Medulla oblongata (tissue), 1 donor: ENCODE results near the gene SLC2A10.

Source experiments
- DNase-seq: peaks from one replicate; pipeline ENCODE4 v3.0.0-alpha.2; 2015; ENCODE audit errors: extremely low spot score

The SLC2A10 gene

DNA sequence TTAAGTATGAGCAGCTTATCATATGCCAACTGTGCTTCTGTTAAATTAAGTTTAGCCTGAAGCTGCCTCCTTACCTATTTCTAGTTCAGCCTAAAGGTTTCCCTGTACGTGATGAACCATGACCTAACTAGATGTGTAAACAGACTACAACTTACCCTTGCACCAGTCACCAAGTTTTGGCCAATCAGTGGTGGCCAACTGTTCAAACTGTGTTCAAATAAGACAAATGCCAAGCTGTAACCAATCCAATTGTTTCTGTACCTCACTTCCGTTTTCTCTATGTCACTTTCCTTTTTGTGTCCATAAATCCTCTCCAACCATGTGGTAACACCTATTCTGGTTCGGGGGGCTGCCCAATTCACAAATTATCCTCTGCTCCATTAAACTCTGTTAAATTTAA is 6.0 kb upstream of the SLC2A10 start:
- DNase-seq, result no peak

DNA sequence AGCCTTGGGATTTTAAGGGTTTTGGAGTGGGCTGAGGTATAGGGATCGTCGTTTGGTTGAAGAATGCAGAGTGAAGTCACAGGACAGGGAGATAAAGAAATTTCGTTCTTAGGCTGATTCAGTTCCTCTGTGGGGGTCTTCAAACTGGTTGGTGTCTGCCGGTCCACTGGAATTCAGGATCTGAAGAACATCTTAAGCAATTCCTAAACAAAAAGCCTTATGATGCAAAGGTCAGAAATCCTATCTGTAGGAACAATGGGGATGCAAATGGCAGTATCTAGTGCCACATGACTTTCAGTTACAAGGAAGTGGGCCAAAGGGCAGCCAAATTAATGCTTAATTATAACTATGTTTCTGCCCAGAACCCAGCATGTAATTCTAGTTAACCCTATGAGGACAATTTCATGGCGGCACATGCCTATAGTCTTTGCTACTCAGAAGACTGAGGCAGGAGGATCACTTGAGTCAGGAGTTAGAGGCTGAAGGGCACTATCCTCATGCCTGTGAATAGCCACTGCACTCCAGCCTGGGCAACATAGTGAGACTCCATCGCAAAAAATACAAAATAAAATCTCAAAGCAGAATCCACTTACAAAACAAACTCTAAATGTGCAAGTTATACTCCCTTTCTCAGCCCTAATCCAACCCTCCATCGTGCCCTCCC is 4.6 kb upstream of the SLC2A10 start:
- no peak for DNase-seq

- DNase-seq, result no peak
These were observed 4.1 kb upstream of the SLC2A10 start for GRCh38 chr20:46705378-46705729.

DNA sequence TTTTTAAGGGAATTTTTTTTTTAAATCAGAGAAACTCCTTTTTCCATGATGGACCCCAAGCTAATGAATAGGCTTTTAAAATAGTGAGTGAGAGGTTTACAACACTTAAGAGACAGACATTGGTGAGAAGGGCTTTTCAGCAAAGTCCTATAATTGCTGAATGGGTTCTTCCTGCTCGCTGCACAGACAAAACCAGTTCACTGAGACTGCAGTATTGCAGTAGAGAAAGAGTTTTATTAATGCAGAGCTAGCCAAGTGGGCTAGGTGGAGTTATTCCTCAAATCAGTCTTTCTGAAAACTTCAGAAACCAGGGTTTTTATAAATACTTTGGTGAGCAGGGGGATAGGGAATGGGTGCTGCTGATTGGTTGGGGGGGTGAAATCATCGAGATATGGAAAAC is 3.2 kb upstream of the SLC2A10 start:
- no peak for DNase-seq

GRCh38 chr20:46708172-46708860 is 1.1 kb upstream of the SLC2A10 start:
- no peak for DNase-seq

DNA sequence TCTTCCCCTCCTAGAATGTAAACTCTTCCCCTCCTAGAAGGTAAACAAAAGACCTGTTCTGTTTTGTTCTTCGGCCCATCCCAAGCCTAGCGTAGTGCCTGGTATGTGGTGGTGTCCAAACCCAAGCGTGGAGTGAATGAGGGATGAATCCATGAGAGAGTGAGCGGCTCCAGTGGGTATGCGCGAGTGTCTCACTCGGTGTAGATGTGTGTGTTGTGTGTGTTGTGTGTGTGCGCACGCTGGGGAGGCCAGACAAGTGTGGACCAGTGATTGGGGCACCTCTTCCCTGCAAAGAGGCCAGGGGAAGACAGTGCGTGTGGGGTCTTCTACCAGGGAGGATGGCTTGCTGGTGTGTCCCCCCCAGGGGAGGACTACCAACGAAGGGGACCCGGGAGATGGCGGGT is 392 bp upstream of the SLC2A10 start:
- DNase-seq, result no peak

DNA sequence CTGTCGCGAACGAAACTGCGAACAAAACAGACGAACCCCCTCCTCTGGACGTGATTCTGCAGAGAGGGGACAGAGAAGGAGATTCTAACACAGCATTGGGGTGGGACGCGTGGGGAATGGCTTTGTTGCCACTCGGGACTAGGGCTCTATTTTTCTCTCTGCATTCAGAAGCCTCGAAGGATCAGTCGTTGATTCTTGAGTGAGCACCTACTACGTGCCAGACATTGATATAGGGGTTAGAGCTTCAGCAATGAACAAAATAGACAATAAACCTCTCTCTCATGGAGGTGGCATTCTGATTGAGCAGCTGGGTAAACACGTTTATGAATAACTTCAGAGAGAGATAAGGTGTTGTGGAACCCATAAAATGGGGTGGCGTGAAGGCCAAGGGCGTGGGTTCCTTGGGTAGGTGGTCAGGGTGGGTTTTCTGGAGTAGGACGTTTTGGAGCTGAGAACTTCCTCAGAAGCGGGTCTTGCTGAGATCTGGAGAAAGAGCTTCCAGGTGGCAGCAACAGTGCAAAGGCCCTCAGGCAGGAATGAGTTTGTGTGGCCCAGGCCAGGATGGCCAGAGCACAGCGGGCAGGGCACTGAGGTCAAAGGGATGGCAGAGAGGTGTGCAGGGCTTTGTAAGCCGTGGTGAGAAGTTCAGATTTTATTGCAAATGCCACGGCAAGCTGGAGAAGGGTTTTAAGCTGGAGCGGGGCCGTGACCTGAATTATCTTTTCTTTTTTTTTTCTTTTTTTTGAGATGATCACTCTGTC is 884 bp downstream of the SLC2A10 start:
- no peak for DNase-seq

DNA sequence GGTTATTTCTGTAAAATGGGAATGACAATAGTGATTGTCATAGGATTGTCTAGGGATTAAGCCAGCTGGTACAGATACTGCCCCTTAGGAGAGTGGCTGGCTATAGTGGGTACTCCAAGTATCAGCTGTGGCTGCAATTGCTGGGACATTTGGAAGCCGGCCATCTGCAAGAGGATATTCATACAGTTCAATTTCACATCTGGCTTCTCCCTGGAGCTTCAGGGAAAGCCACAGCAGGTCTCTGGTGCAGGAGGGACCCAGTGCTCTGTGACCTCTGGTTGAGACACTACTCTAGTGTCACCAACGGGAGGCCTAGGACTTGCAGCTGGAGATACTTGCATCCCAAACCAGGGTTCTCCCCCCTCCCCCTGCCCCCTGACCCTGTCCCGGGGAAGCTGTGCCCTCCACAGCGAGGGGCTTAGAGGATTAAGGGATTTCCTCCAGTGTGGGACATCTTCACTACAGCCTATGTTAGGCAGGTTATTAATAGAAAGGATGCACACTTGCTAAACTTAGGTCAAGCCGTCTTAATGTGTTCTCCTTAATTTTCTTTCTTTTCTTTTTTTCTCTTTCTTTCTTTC is 2.7 kb downstream of the SLC2A10 start:
- DNase-seq, result no peak

- DNase-seq, result no peak
These were observed 4.7 kb downstream of the SLC2A10 start for GRCh38 chr20:46713957-46714834.

GRCh38 chr20:46715292-46715756 is 5.9 kb downstream of the SLC2A10 start:
- DNase-seq, result no peak

DNA sequence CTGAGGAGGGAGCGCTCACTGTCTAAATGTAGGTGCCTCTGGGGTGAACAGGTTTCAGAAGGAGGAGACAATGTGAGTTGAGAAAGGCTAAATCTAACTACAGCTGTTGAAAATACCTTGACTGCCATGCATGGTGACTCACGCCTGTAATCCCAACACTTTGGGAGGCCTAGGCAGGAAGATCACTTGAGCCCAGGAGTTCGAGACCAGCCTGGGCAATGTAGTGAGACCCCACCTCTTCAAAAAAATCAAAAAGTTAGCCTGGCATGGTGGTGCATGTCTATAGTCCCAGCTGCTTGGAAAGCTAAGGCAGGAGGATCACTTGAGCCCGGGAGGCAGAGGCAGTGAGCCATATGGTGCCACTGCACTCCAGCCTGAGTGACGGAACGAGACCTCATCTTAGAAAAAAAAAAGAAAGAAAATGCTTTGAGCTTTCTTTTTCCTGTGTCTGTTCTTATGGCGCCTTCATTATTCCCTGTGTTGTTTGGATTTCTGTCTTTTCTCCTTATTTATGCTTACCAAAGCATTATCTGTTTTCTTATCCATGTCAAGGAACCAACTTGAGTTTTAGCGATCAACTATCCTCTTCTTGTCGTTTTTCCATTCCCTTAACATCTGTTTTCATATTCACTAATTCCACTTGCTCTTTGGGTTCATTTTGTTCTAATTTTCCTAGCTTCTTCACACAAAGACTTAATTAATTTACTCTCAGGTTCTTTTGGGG is 8.5 kb downstream of the SLC2A10 start:
- DNase-seq, result no peak

GRCh38 chr20:46720019-46720418 is 10.6 kb downstream of the SLC2A10 start:
- DNase-seq, result no peak

DNA sequence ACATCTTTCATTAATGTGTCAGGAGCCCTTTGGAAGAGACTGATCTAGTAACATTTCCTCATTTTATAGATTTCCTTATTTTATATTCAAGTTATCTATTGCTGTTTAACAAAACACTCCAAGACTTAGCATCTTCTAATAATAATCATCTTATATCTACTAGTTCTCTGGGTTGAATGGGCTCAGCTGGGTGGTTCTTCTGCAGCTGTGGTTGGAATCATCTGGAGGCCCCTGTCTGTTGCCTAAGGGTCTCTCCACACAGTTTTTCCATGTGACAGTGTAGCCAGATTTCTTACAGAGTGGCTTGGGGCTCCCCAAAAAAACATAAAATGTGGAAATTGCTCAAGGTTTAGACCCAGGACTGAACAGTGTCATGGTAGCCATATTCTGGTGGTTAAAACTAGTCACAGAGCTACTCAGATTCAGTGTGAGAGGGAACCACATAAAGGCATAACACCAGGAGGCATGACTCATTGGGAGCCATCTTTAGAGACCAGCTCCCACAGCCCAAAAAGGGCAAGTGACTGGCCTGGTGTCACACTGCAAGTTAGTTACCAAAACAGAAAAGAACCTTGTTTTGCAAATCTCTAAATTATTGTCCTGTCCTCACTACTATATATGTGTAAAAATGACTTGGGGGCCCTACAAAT is 11.5 kb downstream of the SLC2A10 start:
- no peak for DNase-seq

DNA sequence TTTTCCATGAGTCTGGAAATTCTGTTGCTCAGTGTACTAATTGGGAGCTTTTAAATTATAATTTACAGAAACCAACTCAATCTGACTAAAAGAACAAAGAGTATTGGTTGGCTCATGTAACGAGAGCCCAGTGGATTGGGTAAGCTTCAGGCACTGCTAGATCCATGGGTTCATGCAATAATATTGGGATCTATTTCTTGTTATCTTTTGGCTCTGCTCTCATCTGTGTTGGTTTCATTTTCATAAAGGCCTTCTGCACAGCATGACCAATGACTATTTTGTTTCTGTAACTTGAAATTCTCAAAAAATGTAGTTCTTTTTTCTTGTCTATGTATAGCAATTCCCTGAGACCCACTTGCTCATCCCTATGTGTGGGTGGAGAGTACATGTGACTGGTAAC is 12.0 kb downstream of the SLC2A10 start:
- DNase-seq, result no peak

- no peak for DNase-seq
These were observed 13.0 kb downstream of the SLC2A10 start for GRCh38 chr20:46722450-46722849.

GRCh38 chr20:46723039-46723438 is 13.6 kb downstream of the SLC2A10 start:
- no peak for DNase-seq

- DNase-seq, result no peak
These were observed 15.0 kb downstream of the SLC2A10 start for GRCh38 chr20:46724343-46724959.

- no peak for DNase-seq
These were observed 16.0 kb downstream of the SLC2A10 start for GRCh38 chr20:46725186-46726165.

- no peak for DNase-seq
These were observed 22.3 kb downstream of the SLC2A10 start for GRCh38 chr20:46731770-46732169.
